WTC11 (cell line): Measurements from ENCODE around the gene ELOB.

Experiments
- ATF2 ChIP-seq: sonication (generic); formaldehyde crosslinking; IDR thresholded peaks from 2 replicates; pipeline ENCODE4 v1.8.1; 2022; ENCODE audit warnings: low read depth, missing genetic modification reagents, borderline replicate concordance
- CTCF ChIP-seq: fragments of 200-600 bp; IDR thresholded peaks from 2 replicates; pipeline ENCODE4 v1.8.0; 2022; ENCODE audit warnings: antibody characterized with exemption
- FOXP4 ChIP-seq: sonication (generic); formaldehyde crosslinking; IDR thresholded peaks from 2 replicates; pipeline ENCODE4 v1.8.0; 2022; ENCODE audit warnings: mild to moderate bottlenecking, missing genetic modification reagents
- MYBL2 ChIP-seq: sonication (generic); formaldehyde crosslinking; IDR thresholded peaks from 2 replicates; pipeline ENCODE4 v1.8.1; 2023; ENCODE audit warnings: mild to moderate bottlenecking, moderate library complexity, missing genetic modification reagents
- RELA ChIP-seq: sonication (generic); formaldehyde crosslinking; IDR thresholded peaks from 2 replicates; pipeline ENCODE4 v1.8.1; 2022; ENCODE audit warnings: missing genetic modification reagents, mild to moderate bottlenecking, borderline replicate concordance
- TCF7 ChIP-seq: sonication (generic); formaldehyde crosslinking; IDR thresholded peaks from 2 replicates; pipeline ENCODE4 v1.8.0; 2022; ENCODE audit warnings: mild to moderate bottlenecking, low read depth, missing genetic modification reagents, moderate library complexity
- ZNF281 ChIP-seq: sonication (generic); formaldehyde crosslinking; IDR thresholded peaks from 2 replicates; pipeline ENCODE4 v1.8.0; 2023; ENCODE audit warnings: mild to moderate bottlenecking, missing genetic modification reagents
- ZNF423 ChIP-seq: fragments of 250-450 bp; sonication (Bioruptor Pico); IDR thresholded peaks from 2 replicates; pipeline ENCODE4 v2.1.2; 2022; ENCODE audit warnings: mild to moderate bottlenecking, moderate library complexity
- TF ChIP-seq, protein P1 (sequence below): sonication (generic); formaldehyde crosslinking; IDR thresholded peaks from 2 replicates; pipeline ENCODE4 v1.8.1; 2023; ENCODE audit warnings: mild to moderate bottlenecking, missing genetic modification reagents, moderate library complexity

DNA sequence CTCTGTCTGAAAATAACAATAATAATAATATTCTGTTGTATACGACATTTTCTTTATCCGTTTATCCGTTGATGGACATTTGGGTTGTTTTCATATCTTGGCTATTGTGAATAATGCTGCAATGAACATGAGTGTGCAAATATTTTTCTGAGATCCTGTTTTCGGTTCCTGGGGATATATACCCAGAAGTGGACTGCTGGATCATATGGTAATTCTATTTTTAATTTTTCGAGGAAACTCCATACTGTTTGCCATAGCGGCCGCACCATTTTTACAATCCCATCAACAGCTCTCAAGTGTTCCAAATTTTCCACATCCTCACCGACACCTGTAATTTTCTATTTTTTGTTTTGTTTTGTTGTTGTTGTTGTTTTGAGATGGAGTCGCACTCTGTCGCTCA lies 15.9 kb upstream of the ELOB start:
- TF ChIP-seq MYBL2 (CRISPR knock-in tag) (no peak), TCF7 (CRISPR knock-in tag) (no peak), ATF2 (CRISPR knock-in tag) (no peak), FOXP4 (no peak), ZNF423 (CRISPR knock-in tag) (no peak), RELA (CRISPR knock-in tag) (no peak), CTCF (no peak), ZNF281 (CRISPR knock-in tag) (no peak)
- TF ChIP-seq, protein P1, sequence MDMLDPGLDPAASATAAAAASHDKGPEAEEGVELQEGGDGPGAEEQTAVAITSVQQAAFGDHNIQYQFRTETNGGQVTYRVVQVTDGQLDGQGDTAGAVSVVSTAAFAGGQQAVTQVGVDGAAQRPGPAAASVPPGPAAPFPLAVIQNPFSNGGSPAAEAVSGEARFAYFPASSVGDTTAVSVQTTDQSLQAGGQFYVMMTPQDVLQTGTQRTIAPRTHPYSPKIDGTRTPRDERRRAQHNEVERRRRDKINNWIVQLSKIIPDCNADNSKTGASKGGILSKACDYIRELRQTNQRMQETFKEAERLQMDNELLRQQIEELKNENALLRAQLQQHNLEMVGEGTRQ (CRISPR knock-in tag), result no peak
